ENCODE measurements around the gene EGLN2.
"Not testable (repeated sequence)": the region's sequence is repeated elsewhere in the genome, so short reads cannot be mapped to it uniquely, and the experiment has no call there.

DNA sequence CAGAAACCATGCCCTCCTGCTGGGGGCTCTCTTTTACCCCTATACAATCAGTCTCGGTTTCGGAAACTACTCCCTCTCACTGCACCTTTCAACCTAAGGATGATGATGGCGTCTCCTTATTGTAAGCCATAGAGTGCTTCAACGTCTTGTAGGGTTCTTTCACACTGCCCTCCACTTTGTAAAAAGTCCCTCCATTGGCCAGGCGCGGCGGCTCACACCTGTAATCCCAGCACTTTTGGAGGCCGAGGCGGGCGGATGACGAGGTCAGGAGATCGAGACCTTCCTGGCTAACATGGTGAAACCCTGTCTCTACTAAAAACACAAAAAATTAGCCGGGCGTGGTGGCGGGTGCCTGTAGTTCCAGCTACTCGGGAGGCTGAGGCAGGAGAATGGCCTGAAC lies 31.8 kb downstream of the EGLN2 start:
- TF ChIP-seq FOXM1 (IDR thresholded peaks at IDR 0.05; ENCODE audit: low read depth); SMC3 (IDR thresholded peaks at IDR 0.05; ENCODE audit: low read depth, low read length); TEAD4 (IDR thresholded peaks at IDR 0.05; ENCODE audit: borderline replicate concordance, insufficient read depth): not testable (repeated sequence)
- TF ChIP-seq, protein P1, sequence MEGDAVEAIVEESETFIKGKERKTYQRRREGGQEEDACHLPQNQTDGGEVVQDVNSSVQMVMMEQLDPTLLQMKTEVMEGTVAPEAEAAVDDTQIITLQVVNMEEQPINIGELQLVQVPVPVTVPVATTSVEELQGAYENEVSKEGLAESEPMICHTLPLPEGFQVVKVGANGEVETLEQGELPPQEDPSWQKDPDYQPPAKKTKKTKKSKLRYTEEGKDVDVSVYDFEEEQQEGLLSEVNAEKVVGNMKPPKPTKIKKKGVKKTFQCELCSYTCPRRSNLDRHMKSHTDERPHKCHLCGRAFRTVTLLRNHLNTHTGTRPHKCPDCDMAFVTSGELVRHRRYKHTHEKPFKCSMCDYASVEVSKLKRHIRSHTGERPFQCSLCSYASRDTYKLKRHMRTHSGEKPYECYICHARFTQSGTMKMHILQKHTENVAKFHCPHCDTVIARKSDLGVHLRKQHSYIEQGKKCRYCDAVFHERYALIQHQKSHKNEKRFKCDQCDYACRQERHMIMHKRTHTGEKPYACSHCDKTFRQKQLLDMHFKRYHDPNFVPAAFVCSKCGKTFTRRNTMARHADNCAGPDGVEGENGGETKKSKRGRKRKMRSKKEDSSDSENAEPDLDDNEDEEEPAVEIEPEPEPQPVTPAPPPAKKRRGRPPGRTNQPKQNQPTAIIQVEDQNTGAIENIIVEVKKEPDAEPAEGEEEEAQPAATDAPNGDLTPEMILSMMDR (IDR thresholded peaks at IDR 0.05) = not testable (repeated sequence)
